ENCODE data around the gene PARD6B.
"Not testable (repeated sequence)": the region's sequence is repeated elsewhere in the genome, so short reads cannot be mapped to it uniquely, and the experiment has no call there.

PARD6B gene

GRCh38 chr20:50799890-50800550, 68.6 kb downstream of the PARD6B start:
- DNase-seq (ENCODE audit: low spot score) = no peak

- DNase-seq (ENCODE audit: low spot score) = not testable (repeated sequence)
These were observed 69.8 kb downstream of the PARD6B start for GRCh38 chr20:50800986-50801746.

DNA sequence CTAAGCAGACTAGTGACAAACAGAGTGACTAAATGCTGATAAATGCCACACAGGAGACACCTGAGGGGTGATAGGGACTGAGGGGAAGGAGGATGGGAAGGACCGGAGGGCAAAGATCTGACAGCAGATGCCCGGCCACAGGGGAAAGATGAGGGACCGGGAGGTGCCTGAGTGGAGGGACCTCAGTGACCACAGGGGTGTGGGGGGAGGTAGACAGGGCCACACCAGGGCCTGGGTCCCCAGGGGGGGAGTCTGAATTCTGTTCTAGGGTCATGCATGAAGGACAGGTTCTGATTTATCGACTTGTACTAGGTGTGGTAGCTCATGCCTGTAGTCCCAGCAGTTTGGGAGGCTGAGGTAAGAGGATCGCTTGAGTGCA, 70.4 kb downstream of the PARD6B start:
- DNase-seq (ENCODE audit: low spot score) = no peak

- no peak for DNase-seq (ENCODE audit: low spot score)
These were observed 70.9 kb downstream of the PARD6B start for GRCh38 chr20:50802289-50802688.

DNA sequence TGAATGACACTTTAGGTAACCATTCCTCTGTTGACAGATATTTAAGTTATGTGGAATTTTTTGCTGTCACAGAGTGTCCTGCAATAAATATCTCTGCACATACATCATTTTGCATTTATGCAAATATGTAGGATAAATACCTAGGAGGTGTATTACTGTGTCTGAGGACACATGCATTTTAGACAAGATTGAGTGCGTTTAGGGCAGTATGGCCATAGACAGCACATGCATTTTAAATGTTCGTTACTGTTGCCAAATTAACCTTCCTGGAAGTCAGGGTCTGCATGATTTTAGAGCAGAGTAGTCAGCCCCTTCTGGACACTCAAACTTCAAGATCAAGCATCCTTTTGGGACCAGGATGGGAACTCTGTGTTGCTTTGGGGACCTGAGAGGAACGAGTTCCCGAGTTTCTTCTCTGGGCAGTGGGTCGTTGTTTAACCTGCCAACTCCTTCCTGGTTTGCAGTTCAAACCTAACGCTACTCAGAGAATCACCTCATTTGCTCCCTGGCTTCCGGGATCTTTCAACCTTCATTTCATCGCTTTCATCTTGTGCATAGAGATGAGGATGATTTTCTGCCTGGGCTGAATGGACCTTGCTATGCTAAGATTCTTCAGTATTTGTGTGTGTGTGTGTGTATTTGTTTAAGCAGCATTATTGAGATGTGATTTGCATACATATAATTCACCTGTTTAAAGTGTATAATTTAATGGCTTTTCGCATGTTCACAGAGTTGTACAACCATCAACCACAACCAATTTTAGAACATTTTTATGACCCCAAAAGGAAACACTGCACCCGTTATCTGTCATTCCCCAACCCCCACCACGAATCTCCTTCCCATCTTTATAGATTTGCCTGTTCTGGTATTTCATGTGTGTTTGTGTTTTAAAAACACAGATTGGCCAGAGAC, 73.3 kb downstream of the PARD6B start:
- DNase-seq (ENCODE audit: low spot score) = no peak

DNA sequence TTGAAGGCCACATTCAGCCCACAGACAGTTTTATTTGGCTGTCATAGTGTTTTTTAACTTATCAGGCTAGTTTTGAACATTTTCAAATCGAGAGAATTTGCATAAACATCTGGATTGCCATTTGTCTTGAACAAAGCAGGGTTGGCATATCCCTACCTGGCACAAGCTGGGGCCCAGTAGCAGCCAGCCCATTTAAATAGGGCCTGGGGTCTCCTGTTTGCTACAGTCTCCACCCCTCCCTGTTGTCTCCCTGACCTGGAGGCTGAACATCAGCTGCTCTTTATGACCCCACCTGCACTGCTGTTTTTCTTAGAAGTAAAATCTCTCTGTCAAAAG, 73.9 kb downstream of the PARD6B start:
- no peak for DNase-seq (ENCODE audit: low spot score)

DNA sequence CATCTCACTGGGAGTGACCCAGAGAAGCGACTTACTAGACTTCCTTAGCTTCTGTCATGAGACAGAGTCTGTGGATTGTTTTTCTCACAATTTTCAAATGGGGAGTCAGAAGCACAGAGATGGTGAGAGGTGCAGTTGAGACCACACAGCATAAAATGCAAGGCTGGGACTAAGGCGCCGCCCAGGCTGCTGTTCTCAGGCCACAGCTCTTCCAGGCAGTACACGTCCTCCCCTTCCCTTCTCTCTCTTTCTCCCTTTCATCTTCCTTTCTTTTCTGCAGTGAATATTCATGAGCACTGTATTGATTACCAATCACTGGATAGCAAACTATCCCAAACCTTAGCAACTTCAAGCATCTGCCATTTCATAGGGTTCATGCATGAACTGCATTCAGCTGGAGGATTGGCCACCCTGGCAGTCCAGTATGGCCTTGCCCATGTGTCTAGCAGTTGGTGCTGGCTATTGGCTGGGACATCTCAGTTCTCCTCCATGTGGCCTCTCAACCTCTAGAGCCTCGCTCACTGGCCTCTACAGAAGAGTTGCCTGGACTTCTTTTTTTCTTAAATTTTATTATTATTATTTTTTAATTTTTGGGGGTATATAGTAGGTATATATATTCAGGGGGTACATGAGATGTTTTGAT, 74.9 kb downstream of the PARD6B start:
- DNase-seq (ENCODE audit: low spot score) = no peak

Measured in iPS-NIHi11 (cell line).